Inflammatory macrophage treated with lipopolysaccharide for 1 hour (primary cell): ENCODE measurements around the gene FAM120A.

Source experiments
- DNase-seq, 2 donors: peaks; one replicate each; pipeline ENCODE4 v3.0.0-alpha.2; 2020 to 2022

FAM120A gene

GRCh38 chr9:93596399-93596798 is 144.9 kb downstream of the FAM120A start:
- no peak for DNase-seq

- no peak for DNase-seq
These were observed 145.7 kb downstream of the FAM120A start for GRCh38 chr9:93597142-93597706.

- no peak for DNase-seq
These were observed 146.6 kb downstream of the FAM120A start for GRCh38 chr9:93597871-93598646.

GRCh38 chr9:93598647-93599241 is 147.3 kb downstream of the FAM120A start:
- no peak for DNase-seq

- no peak for DNase-seq
These were observed 148.3 kb downstream of the FAM120A start for GRCh38 chr9:93599571-93600403.

- DNase-seq: no peak
These were observed 149.0 kb downstream of the FAM120A start for GRCh38 chr9:93600504-93600903.

GRCh38 chr9:93601063-93601462 is 149.6 kb downstream of the FAM120A start:
- no peak for DNase-seq

GRCh38 chr9:93601666-93602065 is 150.2 kb downstream of the FAM120A start:
- no peak for DNase-seq

GRCh38 chr9:93603011-93603410 is 151.5 kb downstream of the FAM120A start:
- no peak for DNase-seq

GRCh38 chr9:93603906-93604326 is 152.4 kb downstream of the FAM120A start:
- DNase-seq: no peak

GRCh38 chr9:93606187-93606586 is 154.7 kb downstream of the FAM120A start:
- DNase-seq: no peak

GRCh38 chr9:93610206-93610605 is 158.7 kb downstream of the FAM120A start:
- DNase-seq: no peak

GRCh38 chr9:93612052-93612795 is 160.7 kb downstream of the FAM120A start:
- DNase-seq: no peak

- DNase-seq: peak; percentile 36 to 53
These were observed 161.3 kb downstream of the FAM120A start for GRCh38 chr9:93612796-93613154.

- DNase-seq: no peak
These were observed 161.7 kb downstream of the FAM120A start for GRCh38 chr9:93613174-93613573.

- DNase-seq: no peak
These were observed 162.3 kb downstream of the FAM120A start for GRCh38 chr9:93613791-93614190.

GRCh38 chr9:93614830-93615468 is 163.5 kb downstream of the FAM120A start:
- no peak for DNase-seq
